Ectodermal cell (in vitro differentiated cells): ENCODE measurements around the gene PPARG.
"Not testable (repeated sequence)": the region's sequence is repeated elsewhere in the genome, so short reads cannot be mapped to it uniquely, and the experiment has no call there.

Experiments
- H3K27ac ChIP-seq: 2 replicates; pipeline ENCODE4 v1.7.0; 2013; ENCODE audit warnings: mild to moderate bottlenecking, low read depth, low read length; ENCODE audit not compliant: insufficient read depth, poor library complexity, severe bottlenecking
- H3K27me3 ChIP-seq: 2 replicates; pipeline ENCODE4 v1.7.0; 2013; ENCODE audit warnings: mild to moderate bottlenecking, low read length; ENCODE audit not compliant: insufficient read depth, control insufficient read depth, poor library complexity, severe bottlenecking
- H3K36me3 ChIP-seq: one replicate; pipeline ENCODE4 v1.7.0; 2013; ENCODE audit warnings: low read length; ENCODE audit not compliant: control insufficient read depth, insufficient read depth
- H3K4me1 ChIP-seq: one replicate; pipeline ENCODE4 v1.7.0; 2013; ENCODE audit warnings: low read length; ENCODE audit not compliant: control insufficient read depth, insufficient read depth
- H3K4me3 ChIP-seq: 2 replicates; pipeline ENCODE4 v1.7.0; 2013; ENCODE audit warnings: low read depth, low read length, control low read depth; ENCODE audit not compliant: insufficient read depth
- H3K9me3 ChIP-seq: 2 replicates; pipeline ENCODE4 v1.7.0; 2013; ENCODE audit warnings: mild to moderate bottlenecking, low read length, moderate library complexity; ENCODE audit not compliant: control insufficient read depth
- WGBS, 2 experiments: methylation state at CpG; one replicate each; pipeline ENCODE4 v1.1.7; 2013; ENCODE audit warnings: missing lambda C conversion rate in 2 of 2; 5-methylcytosine and 5-hydroxymethylcytosine counted together

PPARG gene

DNA sequence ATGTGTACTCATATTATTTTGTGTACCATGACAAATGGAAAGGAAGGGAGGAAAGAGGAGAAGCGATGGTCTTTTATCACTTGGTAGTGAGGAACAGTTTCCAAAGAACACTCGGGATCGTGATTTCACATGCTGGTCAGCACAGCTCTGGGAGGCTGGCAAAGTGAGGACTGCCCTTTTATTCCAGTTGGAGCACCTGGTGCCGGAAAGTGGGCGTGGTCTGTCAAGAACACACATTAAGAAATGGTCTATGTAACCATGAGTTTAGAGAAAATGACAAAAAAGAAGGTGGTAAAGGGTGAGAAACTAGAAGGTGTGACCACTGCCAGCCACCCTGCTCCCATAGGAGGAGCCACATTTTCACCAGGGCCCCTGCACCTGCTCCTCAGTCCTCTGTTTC is 188.4 kb downstream of the PPARG start:
- no peak overlapping the region for H3K27ac ChIP-seq
- 93 to 95% methylated on average over 5 of the region's 5 CpGs for WGBS, 2 experiments
- H3K27me3 ChIP-seq = no peaks in the 10 kb centered on the region

DNA sequence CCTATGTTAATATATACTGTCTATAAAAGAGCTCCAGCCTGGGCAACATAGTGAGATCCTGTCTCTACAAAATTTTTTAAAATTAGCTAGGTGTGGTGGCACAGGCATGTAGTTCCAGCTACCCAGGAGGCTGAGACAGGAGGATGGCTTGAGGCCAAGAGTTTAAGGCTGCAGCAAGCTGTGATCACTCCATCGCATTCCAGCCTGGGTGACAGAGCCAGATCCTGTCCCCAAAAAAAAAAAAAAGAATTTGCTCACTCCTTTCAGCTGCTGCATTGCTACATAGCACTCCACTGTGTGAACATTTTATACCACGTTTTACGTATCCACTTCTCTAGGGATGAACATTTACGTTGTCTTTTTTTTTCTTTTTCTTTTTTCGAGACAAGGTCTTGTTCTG is 189.5 kb downstream of the PPARG start:
- Histone ChIP-seq H3K9me3 (no peaks in the 10 kb centered on the region), H3K27me3 (no peaks in the 10 kb centered on the region), H3K27ac (no peak overlapping the region), H3K4me1 (peaks cover 1% of the 10 kb centered on the region), H3K36me3 (no peaks in the 10 kb centered on the region), H3K4me3 (no peak overlapping the region)
- 88 to 90% methylated on average over 5 of the region's 5 CpGs for WGBS, 2 experiments

More for the DNA sequence above, 188.4 kb downstream of the PPARG start:
- Histone ChIP-seq H3K9me3 (no peaks in the 10 kb centered on the region), H3K4me1 (no peaks in the 10 kb centered on the region), H3K4me3 (no peak overlapping the region), H3K36me3 (no peaks in the 10 kb centered on the region)

DNA sequence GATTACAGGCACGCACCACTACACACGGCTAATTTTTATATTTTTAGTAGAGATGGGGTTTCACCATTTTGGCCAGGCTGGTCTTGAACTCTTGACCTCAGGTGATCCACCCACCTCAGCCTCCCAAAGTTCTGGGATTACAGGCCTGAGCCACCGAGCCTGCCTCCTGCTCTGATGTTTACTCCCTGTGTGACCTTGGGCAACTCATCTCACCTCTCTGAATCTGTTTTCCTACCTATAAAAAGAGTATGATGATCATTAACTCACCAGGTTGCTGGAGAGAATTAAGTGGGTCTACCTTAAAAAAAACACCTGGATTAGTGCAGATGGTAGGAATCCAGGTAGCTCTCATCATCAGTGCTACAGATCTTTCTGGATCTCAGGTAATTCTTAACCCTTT is 190.3 kb downstream of the PPARG start:
- not testable (repeated sequence) for H3K9me3 ChIP-seq, H3K36me3 ChIP-seq, H3K4me1 ChIP-seq, H3K27ac ChIP-seq, H3K4me3 ChIP-seq, H3K27me3 ChIP-seq
- 76 to 96% methylated on average over 2 to 3 of the region's 3 CpGs for WGBS, 2 experiments

DNA sequence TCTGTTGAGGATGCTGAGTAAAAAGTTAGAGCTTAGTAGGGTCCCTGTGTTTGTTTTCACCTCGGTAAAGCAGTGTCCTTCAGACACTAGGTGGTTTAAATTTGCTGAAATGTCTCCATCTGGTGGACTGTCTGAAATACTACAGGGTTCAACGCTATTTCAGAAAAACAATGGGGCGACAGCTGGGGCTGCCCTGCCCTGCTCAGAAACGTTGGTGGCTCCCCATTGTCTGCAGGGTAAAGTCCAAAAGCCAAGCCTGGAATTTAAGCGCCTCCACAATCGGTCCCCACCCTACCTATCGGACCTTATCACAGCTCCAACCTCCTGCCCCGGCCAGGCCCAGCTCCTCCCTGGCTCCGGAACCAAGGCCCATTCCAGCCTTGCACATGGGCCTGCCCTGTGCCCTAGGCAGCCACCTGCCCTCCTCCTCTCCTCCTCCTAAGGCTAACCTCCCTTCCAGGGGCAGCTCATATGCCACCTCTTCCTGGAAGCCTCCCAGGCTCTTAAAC is 191.1 kb downstream of the PPARG start:
- Histone ChIP-seq H3K9me3 (no peaks in the 10 kb centered on the region), H3K4me3 (no peak overlapping the region), H3K27ac (no peak overlapping the region), H3K27me3 (no peaks in the 10 kb centered on the region), H3K4me1 (peaks cover 5% of the 10 kb centered on the region), H3K36me3 (no peaks in the 10 kb centered on the region)
- 28% methylated on average over 9 of the region's 9 CpGs for WGBS, 2 experiments

DNA sequence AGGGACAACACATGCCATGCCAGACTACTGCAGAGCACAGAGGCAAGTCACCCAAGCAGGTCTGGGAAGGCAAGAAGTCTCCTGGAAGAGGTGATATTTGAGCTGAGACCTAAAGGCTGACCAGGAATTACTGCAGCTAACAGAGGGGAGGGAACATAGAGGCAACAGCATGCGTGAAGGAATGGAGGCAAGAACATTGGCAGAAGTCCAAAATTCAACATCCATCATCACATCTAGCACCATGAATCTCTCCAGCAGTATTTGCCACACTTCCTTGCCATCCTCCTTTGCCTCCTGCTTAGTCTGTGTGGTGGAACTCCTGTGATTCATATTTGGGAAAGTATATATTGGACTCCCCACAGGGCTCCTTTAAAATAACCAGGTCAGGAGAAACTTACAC is 194.5 kb downstream of the PPARG start:
- 75 to 85% methylated on average over 1 of the region's 1 CpG for WGBS, 2 experiments
- Histone ChIP-seq H3K27ac (no peak overlapping the region), H3K36me3 (no peaks in the 10 kb centered on the region), H3K4me1 (peaks cover 8% of the 10 kb centered on the region), H3K4me3 (peak overlapping the region; percentile 96), H3K27me3 (no peaks in the 10 kb centered on the region), H3K9me3 (no peaks in the 10 kb centered on the region)

DNA sequence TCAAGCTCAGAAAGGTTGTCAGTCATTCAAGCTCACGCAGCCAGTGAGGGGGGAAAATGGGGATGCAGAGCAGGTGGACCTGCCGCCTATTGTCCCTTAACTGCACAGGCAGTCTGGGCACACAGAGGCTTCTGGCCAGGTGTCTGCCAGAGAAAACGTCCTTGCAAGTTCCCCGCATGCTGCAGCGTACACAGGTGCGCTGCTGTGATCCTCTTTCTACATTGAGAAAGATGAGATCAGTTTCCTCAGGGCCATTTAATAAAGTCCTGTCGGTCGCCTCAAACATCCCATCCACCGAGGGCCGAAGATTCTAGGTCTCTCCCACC is 195.0 kb downstream of the PPARG start:
- Histone ChIP-seq H3K9me3 (no peaks in the 10 kb centered on the region), H3K27ac (no peak overlapping the region), H3K27me3 (no peaks in the 10 kb centered on the region), H3K4me1 (peaks cover 8% of the 10 kb centered on the region), H3K4me3 (peak overlapping the region; percentile 96), H3K36me3 (no peaks in the 10 kb centered on the region)
- 4 to 6% methylated on average over 10 of the region's 10 CpGs for WGBS, 2 experiments
